GM12801 (cell line): ENCODE results near the gene MAP2K6.

Experiments
- CTCF ChIP-seq: IDR thresholded peaks from one replicate; pipeline ENCODE4 v1.5.1; 2011; ENCODE audit warnings: control low read depth; ENCODE audit not compliant: insufficient read length; ENCODE audit errors: extremely low read depth

Gene MAP2K6

GRCh38 chr17:69574257-69575197 is 160.0 kb downstream of the MAP2K6 start:
- TF ChIP-seq CTCF: no peak

- TF ChIP-seq CTCF: no peak
Observed at GRCh38 chr17:69575346-69575761, 160.9 kb downstream of the MAP2K6 start.

- TF ChIP-seq CTCF: no peak
Observed at GRCh38 chr17:69577098-69577497, 162.6 kb downstream of the MAP2K6 start.

GRCh38 chr17:69578385-69578936 is 164.0 kb downstream of the MAP2K6 start:
- TF ChIP-seq CTCF: no peak

- no peak for TF ChIP-seq CTCF
Observed at GRCh38 chr17:69579961-69580677, 165.6 kb downstream of the MAP2K6 start.

- TF ChIP-seq CTCF: no peak
Observed at GRCh38 chr17:69581061-69581961, 166.8 kb downstream of the MAP2K6 start.
